Spinal cord (tissue), 10 donors: Measurements from ENCODE around the gene SELENOH. TPM values are rescaled to one million over a fixed set of nuclear protein-coding genes. Genes with fewer than 3 reads are reported as not detected.

Source experiments
- DNase-seq, 6 donors: peaks; one replicate each; pipeline versions ENCODE4 v3.0.0 to v3.0.0-alpha.2; 2013 to 2015; ENCODE audit warnings: low spot score in 6 of 6, low read depth in 4 of 6
- H3K27ac ChIP-seq: one replicate; pipeline ENCODE4 v1.5.1; 2013; ENCODE audit warnings: low read depth, low read length, control low read depth
- H3K27me3 ChIP-seq: one replicate; pipeline ENCODE4 v1.6.1; 2013; ENCODE audit warnings: low read length; ENCODE audit not compliant: control insufficient read depth, insufficient read depth
- H3K36me3 ChIP-seq: one replicate; pipeline ENCODE4 v1.6.1; 2013; ENCODE audit warnings: low read length; ENCODE audit not compliant: control insufficient read depth, insufficient read depth
- H3K4me1 ChIP-seq: one replicate; pipeline ENCODE4 v1.6.1; 2013; ENCODE audit warnings: low read length; ENCODE audit not compliant: control insufficient read depth, insufficient read depth
- H3K4me3 ChIP-seq: one replicate; pipeline ENCODE4 v1.5.1; 2013; ENCODE audit warnings: low read depth, low read length, control low read depth
- H3K9me3 ChIP-seq: one replicate; pipeline ENCODE4 v1.6.1; 2013; ENCODE audit warnings: low read length; ENCODE audit not compliant: control insufficient read depth, insufficient read depth
- WGBS: methylation state at CpG from one replicate; pipeline ENCODE4 v1.1.5; 2013; ENCODE audit warnings: missing lambda C conversion rate; ENCODE audit not compliant: insufficient coverage; 5-methylcytosine and 5-hydroxymethylcytosine counted together
- polyA plus RNA-seq, 2 donors: library from polyadenylated mRNA; unstranded; fragments of 120-200 nt; gene quantifications; one replicate each; pipeline ENCODE4 v1.2.1, GENCODE V29; 2013; ENCODE audit not compliant: insufficient read length in 2 of 2
- total RNA-seq, 2 donors: library from RNA; depleted of rRNA in 1 of 2; stranded (reverse); fragments of 120-200 nt in 1 of 2; fragments of >200 nt in 1 of 2; gene quantifications; one replicate each; pipeline versions ENCODE4 v1.2.3 to v1.2.4, GENCODE V29; 2013 to 2014
- donor health status: healthy.

The SELENOH gene
- total and polyA plus RNA-seq, 4 donors: 39.8 to 136 (median 117) TPM

DNA sequence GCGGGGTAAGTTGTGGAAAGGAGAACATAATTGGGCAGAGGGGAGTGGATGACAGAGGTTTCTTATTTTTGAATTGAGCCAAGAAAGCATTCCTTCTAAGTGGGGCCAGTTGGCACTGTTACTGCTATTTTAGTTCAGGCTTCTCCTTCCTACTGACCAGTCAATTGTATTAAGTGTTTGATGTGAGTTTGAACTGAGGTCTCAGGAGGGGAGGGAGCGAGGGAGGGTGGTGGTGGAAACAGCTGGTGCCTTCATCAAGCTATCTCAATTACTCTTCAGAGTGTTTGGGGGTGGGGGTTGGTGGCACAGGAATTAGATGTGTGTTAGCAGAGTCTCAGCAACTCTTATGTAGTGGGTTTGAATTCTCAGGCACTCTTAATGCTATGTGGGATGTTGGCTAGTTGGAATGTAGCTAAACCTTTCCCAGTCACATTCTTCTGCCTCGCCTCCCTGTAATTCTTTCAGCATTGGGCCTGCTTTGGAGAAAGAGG, 34.8 kb downstream of the SELENOH start:
- peak overlapping the region; percentile 17 for H3K4me3 ChIP-seq
- peak in 2 of 6 donors; percentile 40 to 68 for DNase-seq
- H3K36me3 ChIP-seq: no peaks in the 10 kb centered on the region
- peak overlapping the region; percentile 89 for H3K27ac ChIP-seq
- no peaks in the 10 kb centered on the region for H3K9me3 ChIP-seq
- H3K27me3 ChIP-seq: no peaks in the 10 kb centered on the region
- 14% methylated on average over 2 of the region's 3 CpGs for WGBS
- H3K4me1 ChIP-seq: peaks cover 34% of the 10 kb centered on the region

DNA sequence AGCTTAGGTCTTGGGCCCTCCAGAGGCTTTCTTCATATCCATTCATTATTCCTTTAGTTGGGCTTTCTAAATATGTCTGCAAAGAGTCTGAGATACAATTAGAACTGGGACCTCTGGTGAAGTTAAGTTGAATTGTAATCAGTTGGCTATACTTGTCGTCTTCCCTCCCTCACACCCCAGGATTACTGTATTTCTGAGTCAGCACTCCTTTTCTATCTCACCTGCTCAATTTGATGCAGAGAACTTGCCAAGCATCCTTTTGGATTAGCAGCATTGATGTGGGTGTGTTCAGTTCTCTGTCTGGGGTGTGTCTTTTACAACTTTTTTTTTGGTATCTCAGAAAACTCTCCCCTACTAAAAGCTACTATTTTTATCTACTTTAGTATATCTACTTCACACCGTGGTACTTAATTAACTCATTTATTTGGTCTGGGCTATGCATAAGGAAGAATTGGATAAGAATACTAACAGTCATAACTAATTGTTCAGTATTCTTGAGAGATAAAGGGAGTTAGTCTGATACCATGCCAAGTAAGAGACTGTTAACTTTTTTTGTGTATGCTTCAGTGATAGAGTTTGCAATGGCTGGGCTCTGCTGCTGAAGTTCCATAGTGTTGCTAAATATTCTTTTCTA, 35.4 kb downstream of the SELENOH start:
- H3K27ac ChIP-seq: peak overlapping the region; percentile 89
- no peak for DNase-seq
- H3K4me3 ChIP-seq: no peak overlapping the region
- H3K36me3 ChIP-seq: peaks cover 3% of the 10 kb centered on the region
- no CpG with 5 or more reads among the region's 2 CpGs for WGBS
- no peaks in the 10 kb centered on the region for H3K9me3 ChIP-seq
- H3K27me3 ChIP-seq: no peaks in the 10 kb centered on the region
- H3K4me1 ChIP-seq: peaks cover 38% of the 10 kb centered on the region

DNA sequence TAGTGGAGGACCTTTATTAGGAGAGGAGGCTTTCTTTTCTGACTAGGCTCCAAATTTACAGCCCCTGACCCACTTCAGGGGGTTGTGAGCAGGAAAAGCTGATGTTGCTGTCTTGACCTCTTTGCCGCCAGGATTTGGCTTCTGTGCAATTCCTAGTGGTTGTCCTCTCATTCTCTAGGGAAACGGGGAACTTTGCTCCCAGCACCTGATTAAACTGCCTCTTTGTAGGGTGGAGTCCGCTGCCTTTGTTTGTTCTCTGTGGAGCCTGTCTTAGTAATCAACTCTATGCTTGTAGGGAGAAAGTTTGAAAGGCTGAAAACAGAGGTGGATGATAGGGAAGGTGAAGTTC, 36.7 kb downstream of the SELENOH start:
- H3K36me3 ChIP-seq: peaks cover 3% of the 10 kb centered on the region
- no peaks in the 10 kb centered on the region for H3K27me3 ChIP-seq
- DNase-seq: peak in 1 of 6 donors; percentile 53
- H3K9me3 ChIP-seq: no peaks in the 10 kb centered on the region
- H3K27ac ChIP-seq: peak overlapping the region; percentile 89
- H3K4me3 ChIP-seq: no peak overlapping the region
- H3K4me1 ChIP-seq: peaks cover 39% of the 10 kb centered on the region
- WGBS: 7% methylated on average over 2 of the region's 3 CpGs

GRCh38 chr11:57778318-57779037, 37.2 kb downstream of the SELENOH start:
- peak; percentile 81 to 97 (median 90) for DNase-seq
- H3K27ac ChIP-seq: peak overlapping the region; percentile 89
- H3K9me3 ChIP-seq: no peaks in the 10 kb centered on the region
- peaks cover 39% of the 10 kb centered on the region for H3K4me1 ChIP-seq
- no peak overlapping the region for H3K4me3 ChIP-seq
- peaks cover 3% of the 10 kb centered on the region for H3K36me3 ChIP-seq
- no peaks in the 10 kb centered on the region for H3K27me3 ChIP-seq
- WGBS: 2% methylated on average over 6 of the region's 6 CpGs

- no peak overlapping the region for H3K4me3 ChIP-seq
- H3K4me1 ChIP-seq: peaks cover 39% of the 10 kb centered on the region
- DNase-seq: peak in 3 of 6 donors; percentile 19 to 69 (median 63)
Observed at GRCh38 chr11:57779276-57779675, 38.0 kb downstream of the SELENOH start.

DNA sequence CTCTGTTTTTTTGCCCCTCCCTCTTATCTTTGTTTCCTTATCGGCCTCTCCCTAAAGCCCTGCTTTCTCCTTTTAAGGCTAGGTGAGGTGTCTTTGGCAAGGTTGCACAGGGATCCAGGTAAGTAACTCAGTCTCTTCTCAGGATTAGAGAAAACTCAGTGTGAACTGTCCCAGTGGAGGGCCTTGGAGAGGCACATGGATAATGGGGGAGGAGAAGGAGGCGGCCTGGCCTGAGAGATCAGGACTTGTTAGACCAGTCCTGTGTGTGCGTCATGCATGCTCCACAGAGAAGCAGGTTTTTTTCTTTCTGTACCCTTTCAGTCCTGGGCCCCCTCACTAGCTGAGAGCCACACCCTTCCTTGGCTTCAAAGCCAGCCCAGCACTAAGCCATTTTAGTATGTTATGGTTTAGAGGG, 40.2 kb downstream of the SELENOH start:
- H3K9me3 ChIP-seq: no peaks in the 10 kb centered on the region
- peaks cover 3% of the 10 kb centered on the region for H3K36me3 ChIP-seq
- H3K27me3 ChIP-seq: no peaks in the 10 kb centered on the region
- WGBS: no CpG with 5 or more reads among the region's 3 CpGs
- no peak overlapping the region for H3K4me3 ChIP-seq
- H3K27ac ChIP-seq: peak overlapping the region; percentile 0
- no peak for DNase-seq
- H3K4me1 ChIP-seq: peaks cover 39% of the 10 kb centered on the region

More at GRCh38 chr11:57779276-57779675, 38.0 kb downstream of the SELENOH start:
- H3K27me3 ChIP-seq: no peaks in the 10 kb centered on the region
- no peaks in the 10 kb centered on the region for H3K9me3 ChIP-seq
- H3K27ac ChIP-seq: peak overlapping the region; percentile 89
- peaks cover 3% of the 10 kb centered on the region for H3K36me3 ChIP-seq
- 14% methylated on average over 1 of the region's 1 CpG for WGBS

- Histone ChIP-seq H3K27me3 (no peaks in the 10 kb centered on the region), H3K4me1 (peaks cover 18% of the 10 kb centered on the region), H3K9me3 (no peaks in the 10 kb centered on the region), H3K27ac (no peak overlapping the region), H3K36me3 (peaks cover 5% of the 10 kb centered on the region), H3K4me3 (no peak overlapping the region)
- no peak for DNase-seq
- WGBS: no CpG with 5 or more reads among the region's 2 CpGs
Observed at GRCh38 chr11:57785072-57785471, 43.8 kb downstream of the SELENOH start.

DNA sequence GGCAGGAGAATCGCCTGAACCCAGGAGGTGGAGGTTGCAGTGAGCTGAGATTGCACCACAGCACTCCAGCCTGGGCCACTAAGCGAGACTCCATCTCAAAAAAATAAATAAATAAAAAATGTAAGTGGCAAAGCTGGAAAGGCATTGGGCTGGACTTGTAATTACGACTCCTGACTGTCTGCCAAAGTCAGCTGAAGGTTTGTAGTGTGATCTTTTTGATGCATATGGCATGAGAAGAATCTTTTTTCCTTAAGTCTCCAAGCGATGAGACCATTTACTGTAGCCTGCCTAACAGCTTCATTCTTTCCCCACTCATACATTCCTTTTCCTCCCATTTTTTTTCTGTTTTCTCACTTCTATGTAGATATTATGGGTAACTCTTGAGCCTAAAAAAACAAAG, 45.1 kb downstream of the SELENOH start:
- Histone ChIP-seq H3K27ac (no peak overlapping the region), H3K4me3 (no peak overlapping the region), H3K27me3 (no peaks in the 10 kb centered on the region), H3K36me3 (peaks cover 15% of the 10 kb centered on the region), H3K4me1 (peaks cover 13% of the 10 kb centered on the region), H3K9me3 (no peaks in the 10 kb centered on the region)
- WGBS: no CpG with 5 or more reads among the region's 4 CpGs
- DNase-seq: no peak

- H3K27ac ChIP-seq: no peak overlapping the region
- no peaks in the 10 kb centered on the region for H3K27me3 ChIP-seq
- no CpG with 5 or more reads among the region's 4 CpGs for WGBS
- H3K9me3 ChIP-seq: no peaks in the 10 kb centered on the region
- peaks cover 11% of the 10 kb centered on the region for H3K4me1 ChIP-seq
- peaks cover 19% of the 10 kb centered on the region for H3K36me3 ChIP-seq
- no peak for DNase-seq
- H3K4me3 ChIP-seq: no peak overlapping the region
Observed at GRCh38 chr11:57787006-57787604, 45.8 kb downstream of the SELENOH start.
